ENCODE data around the gene POLR1G.

GRCh38 chr19:45406226-45407090 lies at the start of gene POLR1G:
- no peak for TF ChIP-seq EZH2 (optimal IDR thresholded peaks at IDR 0.05; ENCODE audit: low read depth, low read length)
- no peak for TF ChIP-seq CTCF (IDR thresholded peaks at IDR 0.05; ENCODE audit: low read length)
- no peak for TF ChIP-seq EZH2phosphoT487 (IDR thresholded peaks at IDR 0.05; ENCODE audit: low read length)
